Thyroid gland (tissue), 4 donors: ENCODE results near the gene SURF2. TPM values are rescaled to one million over a fixed set of nuclear protein-coding genes. Genes with fewer than 3 reads are reported as not detected.
A peak's percentile ranks its signal among the peaks of the same experiment; 100 is the strongest.

Experiments used
- DNase-seq, 2 donors: peaks; one replicate each; pipeline ENCODE4 v3.0.0-alpha.2; 2019
- H3K27ac ChIP-seq, 3 donors: fragments of 200-600 bp; sonication (generic); 1 replicate in 2 of 3; 2 replicates in 1 of 3; pipeline ENCODE4 v1.5.1; 2016 to 2019; ENCODE audit warnings: mild to moderate bottlenecking in 1 of 3, moderate library complexity in 1 of 3
- H3K27me3 ChIP-seq: fragments of 200-600 bp; sonication (generic); one replicate; pipeline ENCODE4 v1.5.1; 2019
- H3K36me3 ChIP-seq, 2 donors: fragments of 200-600 bp; sonication (generic); one replicate each; pipeline ENCODE4 v1.5.1; 2016 to 2019
- H3K4me1 ChIP-seq, 2 donors: fragments of 200-600 bp; sonication (generic); one replicate each; pipeline ENCODE4 v1.5.1; 2017 to 2019
- H3K4me3 ChIP-seq, 3 donors: fragments of 200-600 bp; sonication (generic); replicated peaks in 1 of 3; 1 replicate in 2 of 3; 2 replicates in 1 of 3; pipeline ENCODE4 v1.5.1; 2016; ENCODE audit warnings: mild to moderate bottlenecking in 1 of 3
- H3K9me3 ChIP-seq: fragments of 200-600 bp; sonication (generic); one replicate; pipeline ENCODE4 v1.5.1; 2017
- POLR2A ChIP-seq, 2 donors: fragments of 450-650 bp; IDR thresholded peaks; one replicate each; pipeline ENCODE4 v1.6.1; 2017; ENCODE audit warnings: antibody characterized with exemption in 2 of 2, mild to moderate bottlenecking in 2 of 2, moderate library complexity in 1 of 2
- WGBS, 2 donors: methylation state at CpG; one replicate each; pipeline ENCODE4 v1.1.5; 2017; 5-methylcytosine and 5-hydroxymethylcytosine counted together
- intact Hi-C: fragments of 100-400 bp; cut with DNase I; formaldehyde crosslinking; loops from one replicate; pipeline ENCODE4 v1.15.1; 2023
- total RNA-seq, 4 donors: library from RNA; depleted of rRNA; stranded (reverse); fragments of >200 nt; gene quantifications; one replicate each; pipeline ENCODE4 v1.2.3, GENCODE V29; 2016
- TF ChIP-seq, protein P1 (sequence below), 6 experiments: fragments of 200-600 bp in 3 of 6; fragments of 450-650 bp in 3 of 6; sonication (generic) in 3 of 6; IDR thresholded peaks; one replicate each; pipeline ENCODE4 v1.5.1; 2016 to 2019; ENCODE audit warnings: antibody characterized with exemption in 6 of 6, mild to moderate bottlenecking in 2 of 6, inconsistent platforms in 1 of 6, moderate library complexity in 1 of 6

The SURF2 gene
- total RNA-seq, 4 donors from 2014 or later, result 26.2 to 42.7 (median 31.6) TPM

DNA sequence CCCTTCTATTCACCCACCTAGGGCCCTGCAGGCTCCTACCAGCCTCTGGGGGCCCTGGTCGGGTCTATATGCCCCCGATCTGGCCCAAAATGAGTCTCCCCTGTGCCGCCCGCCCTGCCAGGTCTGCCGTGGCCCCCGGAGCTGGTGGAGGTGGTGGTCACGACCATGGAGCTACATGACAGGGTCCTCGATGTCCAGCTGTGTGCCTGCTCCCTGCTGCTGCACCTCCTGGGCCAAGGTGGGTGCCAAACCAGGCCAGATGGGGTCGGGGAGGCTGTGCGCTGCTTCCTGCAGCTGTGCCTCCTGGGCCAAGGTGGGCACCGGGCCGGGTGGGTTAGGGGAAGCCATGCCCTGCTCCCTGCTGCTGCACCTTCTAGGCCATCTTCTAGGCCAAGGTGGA is 43.9 kb downstream of the SURF2 start:
- intact Hi-C loops, result no loop called here
- H3K4me1 ChIP-seq, result no peaks in the 10 kb centered on the region
- WGBS, 2 donors, result 83 to 87% methylated on average over 2 to 3 of the region's 12 CpGs

DNA sequence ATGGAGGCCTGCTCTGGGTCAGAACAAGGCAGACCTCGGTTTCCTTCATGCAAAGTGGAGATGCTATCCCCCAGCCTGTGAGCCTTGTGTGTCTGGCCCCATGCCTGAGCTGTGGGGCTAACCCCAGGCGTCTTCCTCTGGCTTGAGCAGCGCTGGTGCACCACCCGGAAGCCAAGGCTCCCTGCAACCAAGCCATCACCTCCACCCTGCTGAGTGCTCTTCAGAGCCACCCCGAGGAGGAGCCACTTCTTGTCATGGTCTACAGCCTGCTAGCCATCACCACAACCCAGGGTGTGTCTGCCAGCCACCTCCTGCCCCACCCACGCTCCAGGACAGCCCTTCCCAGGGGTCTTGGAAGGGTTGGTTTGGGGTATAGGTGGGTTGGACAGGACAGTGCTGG is 45.2 kb downstream of the SURF2 start:
- TF ChIP-seq, protein P1, sequence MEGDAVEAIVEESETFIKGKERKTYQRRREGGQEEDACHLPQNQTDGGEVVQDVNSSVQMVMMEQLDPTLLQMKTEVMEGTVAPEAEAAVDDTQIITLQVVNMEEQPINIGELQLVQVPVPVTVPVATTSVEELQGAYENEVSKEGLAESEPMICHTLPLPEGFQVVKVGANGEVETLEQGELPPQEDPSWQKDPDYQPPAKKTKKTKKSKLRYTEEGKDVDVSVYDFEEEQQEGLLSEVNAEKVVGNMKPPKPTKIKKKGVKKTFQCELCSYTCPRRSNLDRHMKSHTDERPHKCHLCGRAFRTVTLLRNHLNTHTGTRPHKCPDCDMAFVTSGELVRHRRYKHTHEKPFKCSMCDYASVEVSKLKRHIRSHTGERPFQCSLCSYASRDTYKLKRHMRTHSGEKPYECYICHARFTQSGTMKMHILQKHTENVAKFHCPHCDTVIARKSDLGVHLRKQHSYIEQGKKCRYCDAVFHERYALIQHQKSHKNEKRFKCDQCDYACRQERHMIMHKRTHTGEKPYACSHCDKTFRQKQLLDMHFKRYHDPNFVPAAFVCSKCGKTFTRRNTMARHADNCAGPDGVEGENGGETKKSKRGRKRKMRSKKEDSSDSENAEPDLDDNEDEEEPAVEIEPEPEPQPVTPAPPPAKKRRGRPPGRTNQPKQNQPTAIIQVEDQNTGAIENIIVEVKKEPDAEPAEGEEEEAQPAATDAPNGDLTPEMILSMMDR (IDR thresholded peaks at IDR 0.05), result no peak
- TF ChIP-seq POLR2A (IDR thresholded peaks at IDR 0.05), result no peak
- no peaks in the 10 kb centered on the region for H3K9me3 ChIP-seq
- 96 to 100% methylated on average over 2 to 5 of the region's 6 CpGs for WGBS, 2 donors
- DNase-seq, result no peak
- H3K27ac ChIP-seq, result no peak overlapping the region
- H3K4me1 ChIP-seq, result no peaks in the 10 kb centered on the region
- H3K36me3 ChIP-seq, result peaks cover 0 to 14% of the 10 kb centered on the region in 2 donors
- H3K27me3 ChIP-seq, result no peaks in the 10 kb centered on the region
- no peak overlapping the region for H3K4me3 ChIP-seq
- intact Hi-C loops, result no loop called here

More for the DNA sequence above, 43.9 kb downstream of the SURF2 start:
- H3K27me3 ChIP-seq, result no peaks in the 10 kb centered on the region
- peaks cover 0 to 5% of the 10 kb centered on the region in 2 donors for H3K36me3 ChIP-seq
- no peak overlapping the region for H3K4me3 ChIP-seq
- DNase-seq, result no peak
- no peak overlapping the region for H3K27ac ChIP-seq
- no peaks in the 10 kb centered on the region for H3K9me3 ChIP-seq
- TF ChIP-seq, protein P1 (IDR thresholded peaks at IDR 0.05), result no peak
- no peak for TF ChIP-seq POLR2A (IDR thresholded peaks at IDR 0.05)

DNA sequence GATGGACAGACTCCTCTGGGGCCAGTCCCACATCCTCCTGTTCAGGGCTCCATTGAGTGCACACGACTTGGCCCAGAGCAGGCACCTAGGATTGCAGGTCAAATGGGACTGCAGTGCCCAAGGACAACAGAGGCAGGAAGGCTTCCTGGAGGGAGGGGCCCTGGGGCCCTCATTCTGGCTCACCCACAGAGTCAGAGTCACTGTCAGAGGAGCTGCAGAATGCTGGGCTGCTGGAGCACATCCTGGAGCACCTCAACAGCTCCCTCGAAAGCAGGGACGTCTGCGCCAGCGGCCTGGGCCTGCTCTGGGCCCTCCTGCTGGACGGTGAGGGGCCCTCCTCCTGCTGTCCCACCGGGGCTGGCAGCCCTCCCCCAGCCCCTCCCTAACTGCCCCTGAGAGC is 46.3 kb downstream of the SURF2 start:
- Histone ChIP-seq H3K27ac (no peak overlapping the region), H3K4me3 (no peak overlapping the region), H3K27me3 (no peaks in the 10 kb centered on the region), H3K9me3 (no peaks in the 10 kb centered on the region), H3K4me1 (no peaks in the 10 kb centered on the region), H3K36me3 (peaks cover 6 to 16% of the 10 kb centered on the region in 2 donors)
- intact Hi-C loops, result no loop called here
- DNase-seq, result no peak
- WGBS, 2 donors, result 73 to 100% methylated on average over 1 to 3 of the region's 7 CpGs
- no peak for TF ChIP-seq POLR2A (IDR thresholded peaks at IDR 0.05)

DNA sequence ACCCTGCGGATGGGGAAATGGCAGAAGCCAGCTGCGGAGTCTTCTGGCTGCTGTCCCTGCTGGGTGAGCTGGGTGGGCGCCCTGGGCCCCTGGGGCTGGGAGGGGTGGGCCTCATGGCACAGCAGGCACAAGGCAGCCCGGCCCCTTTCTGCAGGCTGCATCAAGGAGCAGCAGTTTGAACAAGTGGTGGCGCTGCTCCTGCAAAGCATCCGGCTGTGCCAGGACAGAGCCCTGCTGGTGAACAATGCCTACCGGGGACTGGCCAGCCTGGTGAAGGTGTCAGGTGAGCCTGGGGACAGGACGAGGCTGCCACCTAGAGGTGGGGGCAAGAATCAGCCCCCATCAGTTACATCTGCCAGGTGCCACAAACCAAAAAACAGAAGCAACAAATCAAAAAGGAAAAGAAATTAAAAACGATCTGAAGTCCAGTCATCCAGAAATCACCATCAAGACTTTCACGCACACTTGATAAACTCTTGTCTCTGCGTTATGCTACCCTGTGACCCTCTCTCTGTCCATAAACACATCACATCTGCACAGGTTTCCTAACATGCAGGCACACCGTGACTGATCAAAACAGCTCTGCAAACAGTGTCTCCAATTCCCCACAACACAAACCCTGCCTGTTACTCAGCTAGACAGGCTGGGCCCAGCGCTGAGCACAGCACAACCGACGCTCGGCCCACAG is 47.6 kb downstream of the SURF2 start:
- TF ChIP-seq, protein P1 (IDR thresholded peaks at IDR 0.05), result peak in 2 of 6 experiments; percentile 24 to 29
- no peak for TF ChIP-seq POLR2A (IDR thresholded peaks at IDR 0.05)
- 73 to 83% methylated on average over 10 to 15 of the region's 16 CpGs for WGBS, 2 donors
- no peaks in the 10 kb centered on the region for H3K9me3 ChIP-seq
- H3K27me3 ChIP-seq, result no peaks in the 10 kb centered on the region
- H3K36me3 ChIP-seq, result peaks cover 12 to 25% of the 10 kb centered on the region in 2 donors
- intact Hi-C loops, result no loop called here
- no peak overlapping the region for H3K4me3 ChIP-seq
- H3K27ac ChIP-seq, result no peak overlapping the region
- DNase-seq, result peak in 1 of 2 donors; percentile 9
- H3K4me1 ChIP-seq, result no peaks in the 10 kb centered on the region

DNA sequence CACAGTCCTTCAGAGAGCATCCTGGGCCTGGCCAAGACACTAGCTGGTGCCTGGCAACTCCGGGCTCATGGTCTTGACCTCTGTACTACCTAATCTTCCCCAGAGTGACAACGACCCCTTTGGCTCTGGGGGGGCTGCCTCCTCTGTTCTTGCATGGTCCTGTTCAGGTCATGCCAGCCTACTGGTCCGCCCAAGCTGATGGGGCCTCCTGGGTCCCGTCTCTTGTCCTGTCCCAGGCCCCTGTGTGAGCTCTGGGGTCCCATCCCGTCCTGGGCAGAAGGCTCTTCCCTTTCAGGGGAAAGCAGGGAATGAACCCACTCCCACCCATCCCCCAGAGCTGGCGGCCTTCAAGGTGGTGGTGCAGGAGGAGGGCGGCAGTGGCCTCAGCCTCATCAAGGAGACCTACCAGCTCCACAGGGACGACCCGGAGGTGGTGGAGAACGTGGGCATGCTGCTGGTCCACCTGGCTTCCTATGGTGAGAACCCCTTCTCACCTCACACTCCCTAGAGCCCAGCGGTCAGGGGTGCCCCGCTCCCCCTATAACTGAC is 48.2 kb downstream of the SURF2 start:
- intact Hi-C loops, result no loop called here
- Histone ChIP-seq H3K9me3 (no peaks in the 10 kb centered on the region), H3K27me3 (no peaks in the 10 kb centered on the region), H3K4me1 (no peaks in the 10 kb centered on the region), H3K4me3 (no peak overlapping the region), H3K27ac (no peak overlapping the region), H3K36me3 (peaks cover 12 to 29% of the 10 kb centered on the region in 2 donors)
- 94 to 96% methylated on average over 7 to 12 of the region's 12 CpGs for WGBS, 2 donors
- TF ChIP-seq POLR2A (IDR thresholded peaks at IDR 0.05), result no peak
- TF ChIP-seq, protein P1 (IDR thresholded peaks at IDR 0.05), result no peak
- no peak for DNase-seq
